Measurements from ENCODE around the gene MECP2. TPM values are rescaled to one million over a fixed set of nuclear protein-coding genes. Genes with fewer than 3 reads are reported as not detected.

MECP2 gene
- total RNA-seq, 1 experiment from 2014 or later: 52.8 TPM

- Histone ChIP-seq H3K27ac (ENCODE audit: low read depth, low read length, poor library complexity, severe bottlenecking) (peak overlapping the region; percentile 79), H3K4me1 (ENCODE audit: insufficient read depth, low read length, poor library complexity, severe bottlenecking) (peaks cover 5% of the 10 kb centered on the region), H3K9me3 (ENCODE audit: low read depth, low read length, poor library complexity, severe bottlenecking) (no peaks in the 10 kb centered on the region), H3K36me3 (ENCODE audit: insufficient read depth, low read length, poor library complexity, severe bottlenecking) (no peaks in the 10 kb centered on the region), H3K27me3 (replicated peaks; ENCODE audit: insufficient read depth, low read depth, low read length, poor library complexity) (peaks cover 7% of the 10 kb centered on the region), H3K4me3 (ENCODE audit: low read depth, low read length, poor library complexity, severe bottlenecking) (peak overlapping the region; percentile 58)
- POLR2A ChIA-PET (ENCODE audit: low non-redundant PET): interaction anchor here (0.6 to 0.7 kb wide), 2 partner anchors 162 to 274 kb away, joined by 3 to 4 read pairs; partner anchors contain the start of gene NAA10
- CTCF ChIA-PET: interaction anchor here (0.6 kb wide), 1 partner anchor 113 kb away, joined by 3 read pairs; no protein-coding TSS in a partner anchor
- TF ChIP-seq EZH2 (IDR thresholded peaks at IDR 0.05; ENCODE audit: borderline replicate concordance, low read depth, low read length, poor library complexity, severe bottlenecking) (no peak), CTCF (conservative IDR thresholded peaks at IDR 0.05; ENCODE audit: low read depth, low read length) (no peak)
- BruUV-seq (replicated peaks): no TSS peak
- intact Hi-C loops (cut with micrococcal nuclease; ENCODE audit: unreplicated experiment): no loop called here
- DNase-seq (ENCODE audit: low spot score): peak; percentile 83
Observed at GRCh38 chrX:154097003-154097588, 421 bp downstream of the MECP2 start.

- BruUV-seq (replicated peaks): TSS peak; percentile 47
- H3K27ac ChIP-seq (ENCODE audit: low read depth, low read length, poor library complexity, severe bottlenecking): peak overlapping the region; percentile 79
- no peaks in the 10 kb centered on the region for H3K9me3 ChIP-seq (ENCODE audit: low read depth, low read length, poor library complexity, severe bottlenecking)
- ChIA-PET CTCF (interaction anchor here (0.6 kb wide), 1 partner anchor 113 kb away, joined by 3 read pairs; no protein-coding TSS in a partner anchor), POLR2A (ENCODE audit: low non-redundant PET) (interaction anchor here (0.7 kb wide), 1 partner anchor 275 kb away, joined by 4 read pairs; no protein-coding TSS in a partner anchor)
- TF ChIP-seq CTCF (conservative IDR thresholded peaks at IDR 0.05; ENCODE audit: low read depth, low read length) (no peak), EZH2 (IDR thresholded peaks at IDR 0.05; ENCODE audit: borderline replicate concordance, low read depth, low read length, poor library complexity, severe bottlenecking) (no peak)
- H3K4me3 ChIP-seq (ENCODE audit: low read depth, low read length, poor library complexity, severe bottlenecking): peak overlapping the region; percentile 58
- intact Hi-C loops (cut with micrococcal nuclease; ENCODE audit: unreplicated experiment): no loop called here
- no peak for DNase-seq (ENCODE audit: low spot score)
- no peaks in the 10 kb centered on the region for H3K36me3 ChIP-seq (ENCODE audit: insufficient read depth, low read length, poor library complexity, severe bottlenecking)
- H3K4me1 ChIP-seq (ENCODE audit: insufficient read depth, low read length, poor library complexity, severe bottlenecking): peaks cover 5% of the 10 kb centered on the region
- H3K27me3 ChIP-seq (replicated peaks; ENCODE audit: insufficient read depth, low read depth, low read length, poor library complexity): peaks cover 7% of the 10 kb centered on the region
Observed at GRCh38 chrX:154096140-154097002, 1.1 kb downstream of the MECP2 start.

GRCh38 chrX:154094833-154095232, 2.7 kb downstream of the MECP2 start:
- H3K4me3 ChIP-seq (ENCODE audit: low read depth, low read length, poor library complexity, severe bottlenecking): no peak overlapping the region
- TF ChIP-seq CTCF (conservative IDR thresholded peaks at IDR 0.05; ENCODE audit: low read depth, low read length) (no peak), EZH2 (IDR thresholded peaks at IDR 0.05; ENCODE audit: borderline replicate concordance, low read depth, low read length, poor library complexity, severe bottlenecking) (no peak)
- POLR2A ChIA-PET (ENCODE audit: low non-redundant PET): no interaction called here
- peaks cover 5% of the 10 kb centered on the region for H3K4me1 ChIP-seq (ENCODE audit: insufficient read depth, low read length, poor library complexity, severe bottlenecking)
- intact Hi-C loops (cut with micrococcal nuclease; ENCODE audit: unreplicated experiment): no loop called here
- no peaks in the 10 kb centered on the region for H3K36me3 ChIP-seq (ENCODE audit: insufficient read depth, low read length, poor library complexity, severe bottlenecking)
- BruUV-seq (replicated peaks): no TSS peak
- no peak for DNase-seq (ENCODE audit: low spot score)
- CTCF ChIA-PET: interaction anchor here (0.5 kb wide), 1 partner anchor 43 kb away, joined by 5 read pairs; no protein-coding TSS in a partner anchor
- H3K27me3 ChIP-seq (replicated peaks; ENCODE audit: insufficient read depth, low read depth, low read length, poor library complexity): peaks cover 9% of the 10 kb centered on the region
- H3K9me3 ChIP-seq (ENCODE audit: low read depth, low read length, poor library complexity, severe bottlenecking): no peaks in the 10 kb centered on the region
- H3K27ac ChIP-seq (ENCODE audit: low read depth, low read length, poor library complexity, severe bottlenecking): no peak overlapping the region
